HUDEP-2 (cell line): ENCODE results near the gene RPL23.
"Not testable (repeated sequence)": the region's sequence is repeated elsewhere in the genome, so short reads cannot be mapped to it uniquely, and the experiment has no call there.

ENCODE experiments used
- DNase-seq, 76 experiments: peaks; one replicate each; lab custom pipeline; 2025; ENCODE audit not compliant: unreplicated experiment in 76 of 76; lab: John Stamatoyannopoulos, UW

RPL23 gene

DNA sequence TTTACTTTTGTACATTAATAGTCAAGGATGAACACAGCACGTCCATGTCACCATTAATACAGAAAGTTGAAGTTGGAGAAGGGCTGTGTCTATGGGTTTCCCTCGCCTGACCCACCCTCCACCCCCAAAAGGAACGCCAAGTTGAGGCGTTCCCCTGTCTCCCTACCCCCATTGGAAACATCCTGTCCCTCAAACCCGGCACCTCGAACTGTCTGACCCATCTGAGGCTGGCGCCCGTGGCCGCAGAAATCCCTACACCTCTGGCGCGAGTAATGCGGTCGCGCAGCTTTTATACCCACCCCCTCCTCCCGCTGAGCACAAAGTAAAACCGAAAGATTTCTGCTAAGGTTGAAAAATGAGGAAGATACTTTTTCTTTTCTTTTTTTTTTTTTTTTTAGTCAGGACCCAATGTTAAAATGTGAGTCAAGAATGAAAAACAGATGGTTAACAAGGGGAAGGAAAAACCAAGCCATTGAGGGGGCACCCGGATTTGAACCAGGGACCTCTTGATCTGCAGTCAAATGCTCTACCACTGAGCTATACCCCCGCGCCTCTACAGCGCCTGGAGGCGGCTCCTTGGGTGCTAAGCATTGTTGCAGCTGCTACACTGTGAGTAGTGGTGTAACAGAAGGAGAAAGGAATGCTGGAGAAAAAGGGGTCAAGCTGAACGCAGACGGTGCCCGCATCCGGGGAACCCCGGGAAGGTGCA, 15.4 kb upstream of the RPL23 start:
- DNase-seq: peak in 74 of 76 experiments; percentile 30 to 92 (median 75)

- peak in 21 of 76 experiments; percentile 17 to 53 (median 32) for DNase-seq
Measured at GRCh38 chr17:38867968-38868816, 14.7 kb upstream of the RPL23 start.

- peak in 72 of 76 experiments; percentile 18 to 90 (median 69) for DNase-seq
Measured at GRCh38 chr17:38867179-38867967, 13.9 kb upstream of the RPL23 start.

DNA sequence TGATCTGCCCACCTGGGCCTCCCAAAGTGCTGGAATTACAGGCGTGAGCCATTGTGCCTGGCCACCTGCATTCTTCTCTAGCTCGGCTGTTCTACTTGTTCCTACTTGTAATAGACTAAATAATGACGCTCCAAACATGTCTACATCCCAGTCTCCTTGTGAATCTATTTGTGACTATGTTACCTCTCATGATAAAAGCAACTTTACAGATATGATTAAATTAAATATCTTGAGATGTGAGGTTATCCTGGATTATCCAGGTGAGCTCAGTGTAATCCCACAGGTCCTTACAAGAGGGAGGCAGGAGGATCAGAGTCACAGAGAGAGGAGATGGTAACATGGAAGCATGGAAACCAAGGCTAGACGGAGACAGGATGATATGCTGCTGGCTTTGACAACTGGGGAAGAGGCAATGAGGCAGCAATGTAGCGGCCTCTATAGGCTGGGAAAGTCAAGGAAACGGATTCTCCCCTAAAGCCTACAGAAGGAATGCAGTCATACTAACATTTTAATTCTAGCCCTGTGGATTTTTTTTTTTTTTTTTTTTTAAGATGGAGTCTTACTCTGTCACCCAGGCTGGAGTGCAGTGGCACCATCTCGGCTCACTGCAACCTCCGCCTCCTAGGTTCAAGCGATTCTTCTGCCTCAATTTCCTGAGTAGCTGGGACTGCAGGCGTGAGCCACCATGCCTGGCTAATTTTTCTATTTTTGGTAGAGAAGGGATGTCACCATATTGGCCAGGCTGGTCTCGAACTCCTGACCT, 11.3 kb upstream of the RPL23 start:
- no peak for DNase-seq

- peak in 24 of 76 experiments; percentile 7 to 64 (median 29) for DNase-seq
Measured at GRCh38 chr17:38861399-38861843, 7.9 kb upstream of the RPL23 start.

DNA sequence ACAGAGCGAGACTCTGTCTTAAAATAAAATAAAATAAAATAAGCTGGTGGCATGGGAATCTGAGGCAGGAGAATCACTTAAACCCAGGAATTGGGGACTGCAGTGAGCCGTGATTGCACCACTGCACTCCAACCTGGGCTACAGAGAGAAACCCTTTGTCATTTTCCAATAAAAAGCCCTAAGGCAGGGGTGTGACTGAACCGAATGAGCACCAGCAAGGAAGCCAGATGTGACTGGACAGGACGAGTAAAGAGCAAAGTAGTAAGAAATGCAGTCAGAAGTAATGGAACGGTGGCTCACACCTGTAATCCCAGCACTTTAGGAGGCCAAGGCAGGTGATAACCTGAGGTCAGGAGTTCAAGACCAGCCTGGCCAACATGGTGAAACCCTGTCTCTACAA, 3.8 kb upstream of the RPL23 start:
- DNase-seq: no peak

- not testable (repeated sequence) for DNase-seq
Measured at GRCh38 chr17:38855101-38855714, 1.7 kb upstream of the RPL23 start.

DNA sequence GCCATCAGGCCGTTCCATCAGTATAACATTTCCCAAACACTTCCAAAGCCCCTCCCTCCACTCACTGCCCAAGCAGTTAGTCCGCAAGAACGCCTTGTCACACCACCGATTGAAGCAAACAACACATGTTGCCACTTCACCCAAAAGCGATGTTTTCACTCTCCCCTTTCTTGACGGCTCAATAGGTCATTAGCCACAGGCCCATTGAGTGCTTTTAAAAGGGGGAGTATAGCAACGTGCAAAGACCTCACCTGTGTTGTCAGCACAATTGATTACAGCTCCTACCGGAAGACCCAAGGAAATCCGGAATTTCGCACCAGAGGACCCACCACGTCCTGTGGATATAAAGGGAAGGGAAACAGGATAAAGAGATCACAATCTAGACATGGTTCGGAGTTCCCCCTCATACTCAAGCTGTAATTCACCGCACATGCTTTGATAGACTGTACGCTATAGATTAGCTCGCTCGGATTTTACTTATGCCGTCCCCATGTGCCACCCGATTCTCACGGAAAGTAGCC, 690 bp downstream of the RPL23 start:
- DNase-seq: peak in 5 of 76 experiments; percentile 21 to 50 (median 36)

DNA sequence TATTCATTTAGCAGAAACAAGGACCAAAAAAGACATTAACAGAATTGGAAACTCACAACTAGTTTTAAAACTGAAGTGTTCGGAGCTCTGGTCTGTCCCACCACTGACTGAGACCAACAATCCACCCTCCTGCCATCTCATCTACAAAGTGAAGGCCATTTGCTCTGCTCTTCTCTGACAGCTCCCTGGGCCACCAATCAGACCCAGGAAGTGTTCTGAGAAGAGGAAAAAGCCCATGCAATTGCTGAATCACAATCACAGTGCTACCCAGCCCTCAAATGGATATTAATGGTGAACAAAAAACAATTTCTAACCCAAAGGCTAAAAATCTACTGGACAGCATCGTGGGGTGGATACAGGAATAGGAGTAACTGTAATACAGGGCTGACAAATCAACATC, 2.1 kb downstream of the RPL23 start:
- DNase-seq: no peak

GRCh38 chr17:38850374-38850773, 3.1 kb downstream of the RPL23 start:
- DNase-seq: no peak

DNA sequence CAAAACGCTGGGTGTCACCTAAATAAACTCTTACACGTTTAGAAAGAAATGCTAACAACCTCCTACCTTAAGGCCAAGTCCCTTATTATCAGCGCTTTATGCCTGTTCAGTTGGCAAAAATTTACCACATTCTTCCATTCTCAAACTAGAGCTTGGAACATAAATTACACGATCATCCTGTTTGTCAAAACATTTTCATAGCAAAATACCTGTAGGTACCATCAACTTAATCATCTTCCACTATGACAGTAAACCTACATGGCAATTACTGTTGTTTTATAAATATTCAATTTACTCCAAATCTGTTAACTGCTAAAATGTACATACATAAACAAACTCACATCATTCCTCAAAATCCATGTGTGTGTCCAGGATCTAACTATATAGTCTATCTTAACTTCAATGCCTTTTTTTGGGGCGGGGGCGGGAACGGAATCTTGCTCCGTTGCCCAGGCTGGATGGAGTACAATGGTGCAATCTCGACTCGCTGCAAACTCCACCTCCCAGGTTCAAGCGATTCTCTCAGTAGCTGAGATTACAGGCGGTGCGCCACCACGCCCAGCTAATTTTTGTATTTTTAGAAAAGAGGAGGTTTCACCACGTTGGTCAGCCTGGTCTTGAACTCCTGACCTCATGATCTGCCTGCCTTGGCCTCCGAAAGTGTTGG, 4.4 kb downstream of the RPL23 start:
- DNase-seq: no peak

GRCh38 chr17:38848557-38848891, 5.0 kb downstream of the RPL23 start:
- no peak for DNase-seq

GRCh38 chr17:38844261-38844757, 9.2 kb downstream of the RPL23 start:
- peak in 9 of 76 experiments; percentile 8 to 24 (median 13) for DNase-seq

GRCh38 chr17:38825762-38826247, 27.7 kb downstream of the RPL23 start:
- DNase-seq: no peak

- DNase-seq: peak in 74 of 76 experiments; percentile 29 to 96 (median 86)
Measured at GRCh38 chr17:38824899-38825761, 28.4 kb downstream of the RPL23 start, which contains the start of gene CWC25. TSS of gene CWC25 (minus strand) at chr17:38825321. CDS start at chr17:38825183, 138 bp downstream.

GRCh38 chr17:38815576-38816193, 37.8 kb downstream of the RPL23 start:
- DNase-seq: no peak

- DNase-seq: no peak
Measured at GRCh38 chr17:38809828-38810227, 43.7 kb downstream of the RPL23 start.
